ENCODE data around the gene GDPD4.

GDPD4 gene

DNA sequence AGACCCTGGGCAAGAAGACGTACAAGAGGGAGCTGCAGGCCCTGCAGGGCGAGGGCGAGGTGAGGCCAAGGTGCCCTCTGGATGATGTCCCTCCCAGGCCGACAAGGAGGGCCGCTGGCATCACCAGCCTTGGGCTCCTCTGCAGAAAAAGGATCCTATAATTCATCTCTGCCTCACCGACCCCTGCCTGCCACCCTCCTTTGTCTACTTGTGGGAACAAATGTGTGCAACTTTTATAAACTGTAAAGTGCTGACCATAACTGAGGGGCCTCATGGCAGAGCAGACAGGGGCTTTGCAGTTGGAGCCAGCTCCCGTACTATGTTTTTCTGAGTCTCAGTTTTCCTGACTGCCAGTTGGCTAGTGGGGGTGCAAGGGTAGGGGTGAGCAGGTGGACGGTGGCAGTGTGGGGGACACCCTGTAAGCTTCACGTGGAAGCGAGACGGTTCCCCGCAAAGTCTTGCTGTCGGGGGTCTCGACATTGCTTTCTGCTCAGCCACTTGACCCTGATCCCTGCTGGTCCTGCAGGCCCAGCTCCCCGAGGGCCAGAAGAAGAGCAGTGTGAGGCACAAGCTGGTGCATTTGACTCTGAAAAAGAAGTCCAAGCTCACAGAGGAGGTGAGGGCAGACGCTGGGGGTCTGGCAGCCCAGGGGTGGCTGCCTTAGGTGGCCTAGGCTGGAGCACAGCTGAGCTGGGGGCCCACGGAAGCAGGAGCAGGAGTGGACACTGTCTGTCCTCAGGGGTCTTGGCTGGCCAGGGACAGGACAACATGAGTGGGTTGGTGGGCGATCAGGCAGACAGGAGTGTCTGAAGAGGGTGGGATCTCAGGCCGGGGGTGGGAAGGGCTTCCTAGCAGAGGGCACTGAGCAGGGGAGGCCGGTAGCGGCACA lies 118.7 kb downstream of the GDPD4 start:
- H3K9me3 Mint-ChIP-seq, result no peaks in the 10 kb centered on the region
- H3K27ac Mint-ChIP-seq, result peak overlapping the region; percentile 30
- peaks cover 1% of the 10 kb centered on the region for H3K36me3 Mint-ChIP-seq
- H3K27me3 Mint-ChIP-seq, result no peaks in the 10 kb centered on the region
- H3K4me3 Mint-ChIP-seq, result no peak overlapping the region
- H3K4me1 Mint-ChIP-seq, result no peaks in the 10 kb centered on the region

DNA sequence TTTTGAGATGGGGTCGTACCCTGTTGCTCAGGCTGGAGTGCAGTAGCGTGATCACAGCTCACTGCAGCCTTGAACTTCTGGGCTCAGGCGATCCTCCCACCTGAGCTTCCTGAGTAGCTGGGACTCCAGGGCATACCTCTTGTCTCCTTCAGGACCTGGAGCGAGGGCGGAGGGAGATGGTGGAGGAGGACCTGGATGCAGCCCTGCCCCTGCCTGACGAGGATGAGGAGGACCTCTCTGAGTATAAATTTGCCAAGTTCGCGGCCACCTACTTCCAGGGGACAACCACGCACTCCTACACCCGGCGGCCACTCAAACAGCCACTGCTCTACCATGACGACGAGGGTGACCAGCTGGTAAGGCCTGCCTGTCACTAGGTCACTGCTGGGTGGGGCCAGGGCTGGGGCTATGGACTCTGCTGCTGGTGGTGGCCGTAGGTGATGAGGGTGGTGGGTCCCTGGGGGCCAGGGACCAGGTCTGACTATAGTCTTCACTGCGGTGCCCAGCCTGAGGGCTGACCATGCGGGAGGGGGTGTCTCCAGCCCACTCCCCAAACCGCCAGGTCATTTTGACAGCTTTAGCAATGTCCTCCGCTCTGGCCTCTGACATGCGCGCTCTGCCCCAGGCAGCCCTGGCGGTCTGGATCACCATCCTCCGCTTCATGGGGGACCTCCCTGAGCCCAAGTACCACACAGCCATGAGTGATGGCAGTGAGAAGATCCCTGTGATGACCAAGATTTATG lies 119.5 kb downstream of the GDPD4 start:
- Mint-ChIP-seq H3K9me3 (no peaks in the 10 kb centered on the region), H3K36me3 (peaks cover 1% of the 10 kb centered on the region), H3K4me3 (no peak overlapping the region), H3K27ac (no peak overlapping the region), H3K4me1 (no peaks in the 10 kb centered on the region), H3K27me3 (no peaks in the 10 kb centered on the region)

DNA sequence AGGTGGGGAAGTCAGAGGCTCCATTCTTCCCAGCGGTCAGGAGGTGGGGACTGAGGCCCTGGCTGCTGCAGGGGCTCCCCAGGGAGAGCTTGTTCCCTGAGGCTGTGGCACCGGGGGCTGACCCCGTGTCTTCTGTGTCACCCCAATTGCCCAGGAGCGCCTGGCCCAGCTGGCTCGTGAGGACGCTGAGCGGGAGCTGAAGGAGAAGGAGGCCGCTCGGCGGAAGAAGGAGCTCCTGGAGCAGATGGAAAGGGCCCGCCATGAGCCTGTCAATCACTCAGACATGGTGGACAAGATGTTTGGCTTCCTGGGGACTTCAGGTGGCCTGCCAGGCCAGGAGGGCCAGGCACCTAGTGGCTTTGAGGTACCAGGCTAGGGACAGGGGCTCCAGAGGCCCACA lies 120.3 kb downstream of the GDPD4 start:
- H3K9me3 Mint-ChIP-seq, result no peaks in the 10 kb centered on the region
- H3K4me3 Mint-ChIP-seq, result no peak overlapping the region
- no peaks in the 10 kb centered on the region for H3K4me1 Mint-ChIP-seq
- H3K27me3 Mint-ChIP-seq, result no peaks in the 10 kb centered on the region
- peaks cover 1% of the 10 kb centered on the region for H3K36me3 Mint-ChIP-seq
- H3K27ac Mint-ChIP-seq, result no peak overlapping the region

DNA sequence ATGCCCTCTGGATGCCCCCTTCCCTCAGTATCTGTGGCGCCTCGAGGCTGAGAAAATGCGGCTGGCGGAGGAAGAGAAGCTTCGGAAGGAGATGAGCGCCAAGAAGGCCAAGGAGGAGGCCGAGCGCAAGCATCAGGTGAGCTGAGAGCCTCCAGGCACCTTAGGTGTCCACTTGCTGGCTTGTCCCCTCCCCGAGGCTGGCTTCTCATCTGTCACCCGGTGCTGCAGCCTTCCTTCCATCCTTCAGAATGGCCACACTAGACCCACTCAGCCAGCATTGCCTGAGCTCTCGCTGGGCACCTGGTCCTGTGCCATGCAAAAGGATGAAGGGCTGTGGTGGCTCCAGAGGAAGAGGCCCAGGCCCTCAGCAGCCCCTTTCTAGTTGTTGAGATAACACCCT lies 121.1 kb downstream of the GDPD4 start:
- Mint-ChIP-seq H3K4me3 (no peak overlapping the region), H3K27ac (no peak overlapping the region), H3K9me3 (no peaks in the 10 kb centered on the region)

DNA sequence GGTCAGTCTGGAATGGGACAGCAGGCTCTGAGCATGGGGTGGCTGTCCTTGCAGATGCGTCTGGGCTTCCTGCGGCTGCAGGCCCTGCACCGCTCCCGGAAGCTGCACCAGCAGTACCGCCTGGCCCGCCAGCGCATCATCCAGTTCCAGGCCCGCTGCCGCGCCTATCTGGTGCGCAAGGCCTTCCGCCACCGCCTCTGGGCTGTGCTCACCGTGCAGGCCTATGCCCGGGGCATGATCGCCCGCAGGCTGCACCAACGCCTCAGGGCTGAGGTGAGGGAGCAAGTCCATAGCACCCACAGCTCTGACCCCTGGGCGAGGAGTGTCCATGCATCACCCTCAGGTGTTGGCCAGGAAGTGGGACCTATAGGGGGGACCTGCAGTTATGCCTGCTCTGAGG lies 121.8 kb downstream of the GDPD4 start:
- Mint-ChIP-seq H3K4me1 (no peaks in the 10 kb centered on the region), H3K36me3 (peaks cover 1% of the 10 kb centered on the region), H3K9me3 (no peaks in the 10 kb centered on the region), H3K27me3 (no peaks in the 10 kb centered on the region), H3K27ac (no peak overlapping the region), H3K4me3 (no peak overlapping the region)

More for the DNA sequence above, 121.1 kb downstream of the GDPD4 start:
- Mint-ChIP-seq H3K4me1 (no peaks in the 10 kb centered on the region), H3K36me3 (peaks cover 1% of the 10 kb centered on the region), H3K27me3 (no peaks in the 10 kb centered on the region)

DNA sequence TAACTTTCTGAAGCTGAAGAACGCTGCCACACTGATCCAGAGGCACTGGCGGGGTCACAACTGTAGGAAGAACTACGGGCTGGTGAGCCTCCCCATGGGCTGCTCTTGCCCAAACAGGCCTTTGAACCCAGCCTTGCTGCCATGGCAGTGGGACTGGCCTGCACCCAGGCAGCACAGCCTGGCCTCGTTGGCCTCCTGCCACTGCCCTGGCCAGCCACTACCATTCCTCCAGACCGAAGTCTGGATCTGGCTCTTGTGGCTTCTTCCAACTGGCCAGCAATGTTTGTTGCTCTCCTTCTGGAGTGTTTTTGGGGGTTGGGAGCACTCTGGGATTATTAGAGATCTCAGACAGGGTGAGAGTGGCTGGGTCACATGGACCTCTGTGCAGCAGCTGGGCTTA lies 122.4 kb downstream of the GDPD4 start:
- Mint-ChIP-seq H3K4me1 (no peaks in the 10 kb centered on the region), H3K27ac (no peak overlapping the region), H3K36me3 (peaks cover 1% of the 10 kb centered on the region), H3K4me3 (no peak overlapping the region), H3K9me3 (no peaks in the 10 kb centered on the region), H3K27me3 (no peaks in the 10 kb centered on the region)

DNA sequence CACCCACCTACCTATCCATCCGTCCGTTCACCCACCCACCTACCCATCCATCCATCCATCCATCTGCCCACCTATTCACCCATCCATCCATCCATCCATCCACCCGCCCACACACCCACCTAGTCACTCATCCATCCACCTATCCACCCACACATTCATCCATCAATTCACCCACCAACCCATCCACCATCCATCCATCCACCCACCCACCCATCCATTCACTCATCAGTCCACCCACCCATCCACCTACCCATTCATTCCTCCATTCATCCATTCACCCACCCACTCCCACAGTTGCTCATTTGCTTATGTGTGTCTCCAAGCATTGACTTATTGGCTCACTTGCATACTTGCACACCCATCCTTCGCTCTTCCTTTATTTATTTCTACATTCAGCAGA lies 123.3 kb downstream of the GDPD4 start:
- peaks cover 1% of the 10 kb centered on the region for H3K36me3 Mint-ChIP-seq
- H3K27me3 Mint-ChIP-seq, result no peaks in the 10 kb centered on the region
- H3K4me1 Mint-ChIP-seq, result no peaks in the 10 kb centered on the region
- no peak overlapping the region for H3K4me3 Mint-ChIP-seq
- H3K27ac Mint-ChIP-seq, result no peak overlapping the region
- H3K9me3 Mint-ChIP-seq, result no peaks in the 10 kb centered on the region

DNA sequence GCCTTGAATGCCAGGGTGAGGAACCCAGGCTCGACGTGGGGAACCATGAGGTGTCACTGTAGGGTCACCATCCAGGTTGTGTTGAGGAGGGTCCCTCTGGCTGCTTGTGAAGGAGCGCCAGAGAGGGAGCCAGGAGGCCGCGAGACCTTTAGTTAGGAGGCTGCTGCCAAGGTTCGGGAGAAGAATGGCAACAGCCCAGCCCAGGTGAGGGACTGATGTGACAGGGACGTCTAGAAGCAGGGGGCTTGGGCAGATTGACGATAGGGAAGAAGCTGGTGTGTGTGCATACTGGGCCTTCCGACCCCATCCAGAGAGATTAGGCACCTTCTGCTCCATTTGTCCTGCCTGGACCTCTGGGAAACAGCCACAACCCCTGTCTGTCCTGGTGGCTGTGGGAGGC lies 124.5 kb downstream of the GDPD4 start:
- Mint-ChIP-seq H3K27me3 (no peaks in the 10 kb centered on the region), H3K36me3 (peaks cover 1% of the 10 kb centered on the region), H3K4me3 (no peak overlapping the region), H3K9me3 (no peaks in the 10 kb centered on the region), H3K27ac (no peak overlapping the region), H3K4me1 (no peaks in the 10 kb centered on the region)

DNA sequence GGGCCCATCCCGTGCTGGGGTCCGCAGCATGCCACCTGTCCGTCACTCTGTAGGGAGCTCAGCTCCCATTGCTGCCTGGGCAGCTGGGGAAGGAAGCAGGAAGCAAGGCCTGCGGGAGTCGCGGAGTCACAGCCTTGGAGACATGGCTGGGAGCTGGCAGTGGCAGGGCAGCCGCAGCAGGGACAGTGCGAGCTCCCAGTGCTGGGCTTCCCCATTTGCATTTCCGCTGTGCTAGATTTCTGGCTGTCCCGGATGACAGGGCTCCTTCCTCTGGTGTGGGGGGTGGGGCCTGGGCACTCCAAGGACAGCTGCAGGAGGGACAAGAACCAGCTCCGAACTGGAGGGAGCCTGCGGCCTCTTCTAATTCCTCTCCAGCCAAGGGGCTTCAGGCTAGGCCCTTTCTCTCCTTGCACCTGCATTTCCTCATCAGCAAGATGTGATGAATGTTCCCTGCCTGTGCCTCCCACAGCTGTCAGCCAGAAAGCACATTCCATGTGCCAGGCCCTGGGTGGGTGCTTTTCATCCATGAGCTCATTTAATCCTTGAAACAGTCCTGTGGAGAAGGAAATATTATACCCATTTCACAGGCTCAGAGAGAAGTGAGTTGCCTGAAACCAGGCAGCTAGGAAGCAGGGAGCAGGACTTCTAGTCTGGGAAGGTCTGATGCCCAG lies 125.5 kb downstream of the GDPD4 start:
- H3K27ac Mint-ChIP-seq, result no peak overlapping the region
- H3K36me3 Mint-ChIP-seq, result peaks cover 1% of the 10 kb centered on the region
- no peak overlapping the region for H3K4me3 Mint-ChIP-seq
- H3K27me3 Mint-ChIP-seq, result no peaks in the 10 kb centered on the region
- no peaks in the 10 kb centered on the region for H3K9me3 Mint-ChIP-seq
- H3K4me1 Mint-ChIP-seq, result no peaks in the 10 kb centered on the region

DNA sequence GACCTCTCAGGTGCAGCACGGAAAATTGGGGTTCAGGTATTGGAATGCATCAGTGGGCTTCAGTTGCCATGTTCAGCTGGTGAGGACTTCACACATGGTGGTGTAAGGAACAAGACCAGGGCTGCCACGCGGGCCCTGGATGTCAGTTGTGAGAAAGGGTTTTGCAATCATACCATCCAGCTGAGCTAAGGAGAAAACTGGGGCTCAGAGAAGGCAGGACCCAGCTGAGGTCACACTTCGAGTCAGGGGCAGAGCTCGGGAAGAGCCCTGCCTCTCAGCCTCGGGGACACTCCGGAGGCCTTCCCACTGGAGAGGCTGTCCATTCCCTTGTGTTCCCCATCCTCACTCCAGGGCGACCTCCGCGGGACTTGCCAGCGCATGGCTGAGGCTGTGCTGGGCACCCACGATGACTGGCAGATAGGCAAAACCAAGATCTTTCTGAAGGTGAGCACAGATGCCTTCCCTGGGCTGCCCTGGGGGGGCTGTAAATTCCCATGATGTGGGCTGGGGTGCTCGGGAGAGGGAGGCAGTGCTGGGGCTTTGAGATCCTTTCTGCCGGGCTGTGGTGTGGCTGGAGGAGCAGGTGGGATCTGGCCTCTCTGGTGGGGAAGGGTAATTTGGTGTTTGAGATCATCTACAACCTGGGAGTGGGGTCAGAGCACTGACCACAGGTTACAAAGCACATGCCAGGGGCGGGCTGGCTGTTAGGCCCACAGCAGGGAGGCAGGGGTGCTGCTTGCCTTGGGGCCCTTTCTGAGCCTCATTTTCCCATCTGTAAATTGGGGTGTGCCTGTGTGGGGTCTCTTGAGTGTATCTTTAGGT lies 126.3 kb downstream of the GDPD4 start:
- Mint-ChIP-seq H3K36me3 (peaks cover 1% of the 10 kb centered on the region), H3K27me3 (no peaks in the 10 kb centered on the region), H3K4me1 (no peaks in the 10 kb centered on the region), H3K9me3 (no peaks in the 10 kb centered on the region), H3K4me3 (no peak overlapping the region), H3K27ac (no peak overlapping the region)

DNA sequence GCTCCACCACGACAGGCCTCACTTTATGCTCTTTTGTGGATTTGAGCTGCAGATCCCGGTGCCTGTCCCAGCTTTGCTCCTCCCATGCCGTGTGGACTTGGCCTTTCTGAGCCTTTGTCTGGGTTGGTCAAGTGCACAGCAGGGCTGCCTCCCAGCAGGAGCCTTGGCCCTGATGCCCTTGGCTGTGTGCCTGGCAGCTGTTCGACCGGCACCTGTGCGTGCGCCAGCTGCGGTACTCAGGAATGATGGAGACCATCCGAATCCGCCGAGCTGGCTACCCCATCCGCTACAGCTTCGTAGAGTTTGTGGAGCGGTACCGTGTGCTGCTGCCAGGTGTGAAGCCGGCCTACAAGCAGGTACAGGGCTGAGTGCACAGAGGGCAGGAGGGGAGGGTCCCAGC lies 126.9 kb downstream of the GDPD4 start:
- no peak overlapping the region for H3K27ac Mint-ChIP-seq
- no peaks in the 10 kb centered on the region for H3K4me1 Mint-ChIP-seq
- H3K9me3 Mint-ChIP-seq, result no peaks in the 10 kb centered on the region
- H3K27me3 Mint-ChIP-seq, result no peaks in the 10 kb centered on the region
- peaks cover 1% of the 10 kb centered on the region for H3K36me3 Mint-ChIP-seq
- no peak overlapping the region for H3K4me3 Mint-ChIP-seq

DNA sequence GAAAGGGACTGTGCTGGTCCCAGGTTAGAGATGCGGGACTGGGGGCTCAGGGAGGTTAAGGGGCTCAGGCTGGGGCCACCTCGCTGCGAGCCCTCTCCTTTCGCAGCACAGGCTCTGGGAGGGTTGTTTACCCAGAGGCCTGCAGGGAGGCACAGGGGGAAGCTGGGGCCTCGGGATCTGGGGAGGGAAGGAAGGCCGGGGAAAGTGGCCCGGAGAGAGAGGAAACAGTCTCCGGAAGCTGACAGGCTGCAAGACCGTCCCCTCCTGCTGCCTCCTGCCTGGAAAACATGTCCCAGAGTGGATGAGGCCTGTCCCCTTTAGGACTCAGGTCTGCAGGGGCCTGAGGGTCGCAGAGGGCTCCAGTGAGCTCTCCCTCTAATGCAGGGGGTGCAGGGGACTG lies 128.0 kb downstream of the GDPD4 start:
- H3K27me3 Mint-ChIP-seq, result no peaks in the 10 kb centered on the region

DNA sequence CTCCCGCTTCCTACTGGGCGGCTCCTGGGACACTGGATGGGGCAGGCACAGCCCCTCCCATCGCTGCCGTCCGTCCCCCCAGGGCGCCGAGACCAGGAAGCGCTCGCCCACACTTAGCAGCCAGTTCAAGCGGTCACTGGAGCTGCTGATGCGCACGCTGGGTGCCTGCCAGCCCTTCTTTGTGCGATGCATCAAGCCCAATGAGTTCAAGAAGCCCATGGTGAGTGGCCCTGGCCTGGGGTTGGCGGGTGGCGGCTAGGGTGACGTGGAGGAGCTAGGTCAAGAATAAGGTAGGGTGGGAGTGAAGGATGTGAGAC lies 128.9 kb downstream of the GDPD4 start:
- H3K27me3 Mint-ChIP-seq, result no peaks in the 10 kb centered on the region
- no peaks in the 10 kb centered on the region for H3K4me1 Mint-ChIP-seq
- no peaks in the 10 kb centered on the region for H3K36me3 Mint-ChIP-seq
- no peaks in the 10 kb centered on the region for H3K9me3 Mint-ChIP-seq
- H3K4me3 Mint-ChIP-seq, result no peak overlapping the region
- no peak overlapping the region for H3K27ac Mint-ChIP-seq

More for the DNA sequence above, 128.0 kb downstream of the GDPD4 start:
- no peak overlapping the region for H3K4me3 Mint-ChIP-seq
- H3K27ac Mint-ChIP-seq, result no peak overlapping the region
- no peaks in the 10 kb centered on the region for H3K9me3 Mint-ChIP-seq
- H3K4me1 Mint-ChIP-seq, result no peaks in the 10 kb centered on the region
- H3K36me3 Mint-ChIP-seq, result peaks cover 1% of the 10 kb centered on the region

DNA sequence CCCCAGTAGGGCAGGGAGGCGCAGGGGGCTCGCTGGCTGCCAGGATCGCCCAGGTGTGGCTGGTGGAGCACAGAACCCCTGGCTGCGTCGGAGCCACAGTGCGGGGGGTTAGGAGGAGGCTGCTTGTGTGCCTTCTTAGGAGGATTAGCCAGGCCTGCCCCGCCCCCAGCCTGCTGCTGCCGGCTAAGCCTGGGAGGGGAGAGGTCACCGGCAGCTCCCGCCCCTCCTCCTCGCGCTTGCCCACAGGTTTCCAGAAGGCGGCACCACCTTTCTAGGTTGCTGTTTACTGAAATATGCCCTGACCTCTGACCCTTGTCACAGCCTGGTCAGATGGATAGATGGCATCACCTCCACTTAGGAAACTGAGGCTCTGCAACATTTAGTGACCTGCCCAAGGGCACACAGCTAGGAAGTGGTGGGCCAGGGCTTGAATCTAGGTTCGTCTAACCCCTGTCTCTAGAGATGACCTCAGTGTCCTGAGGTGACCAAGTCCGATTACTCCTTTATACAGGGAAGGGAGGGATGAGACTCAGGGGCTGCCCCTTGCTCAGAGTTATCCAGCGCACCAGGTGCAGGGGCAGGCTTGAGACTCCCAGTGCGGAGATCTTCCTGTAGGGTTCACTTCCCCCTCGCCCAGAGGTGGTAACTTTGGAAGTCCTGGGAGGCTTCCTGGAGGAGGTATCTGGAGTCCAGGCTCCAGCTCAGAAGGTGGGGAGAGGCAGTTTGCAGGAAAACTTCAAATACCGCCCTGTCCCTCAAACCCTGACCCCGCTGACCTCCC lies 129.4 kb downstream of the GDPD4 start:
- no peak overlapping the region for H3K27ac Mint-ChIP-seq
- H3K9me3 Mint-ChIP-seq, result no peaks in the 10 kb centered on the region
- no peak overlapping the region for H3K4me3 Mint-ChIP-seq
- no peaks in the 10 kb centered on the region for H3K27me3 Mint-ChIP-seq
- no peaks in the 10 kb centered on the region for H3K4me1 Mint-ChIP-seq
- H3K36me3 Mint-ChIP-seq, result no peaks in the 10 kb centered on the region

DNA sequence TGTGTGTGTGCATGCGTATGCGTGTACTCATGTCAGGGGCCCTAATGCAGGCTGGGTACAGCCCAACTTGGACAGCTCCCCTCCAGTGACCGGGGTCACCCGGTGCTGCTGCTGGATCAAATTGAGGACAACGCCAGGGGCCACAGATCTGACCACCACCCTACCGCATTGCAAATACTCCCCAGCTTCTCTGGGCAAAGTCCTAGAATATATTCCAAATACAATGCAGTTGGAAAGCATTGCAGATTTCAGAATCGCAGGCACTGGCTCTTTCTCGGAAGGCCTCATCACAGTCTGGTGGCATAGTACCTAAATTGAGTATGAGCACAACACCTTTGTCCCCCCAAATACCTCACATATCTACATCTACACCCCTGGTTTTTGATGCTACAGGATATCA lies 130.2 kb downstream of the GDPD4 start:
- Mint-ChIP-seq H3K4me3 (no peak overlapping the region), H3K9me3 (no peaks in the 10 kb centered on the region), H3K27ac (no peak overlapping the region), H3K36me3 (no peaks in the 10 kb centered on the region), H3K27me3 (no peaks in the 10 kb centered on the region), H3K4me1 (no peaks in the 10 kb centered on the region)

Measured in activated naive CD4-positive, alpha-beta T cell treated with anti-CD3 and anti-CD28 coated beads, Interleukin-2, amount 50 U/mL, for 24 hours (primary cell).